Measurements from ENCODE around the gene HES3.

- TF ChIP-seq CTCF (conservative IDR thresholded peaks at IDR 0.05; ENCODE audit: low read depth, low read length) (no peak), EZH2 (IDR thresholded peaks at IDR 0.05; ENCODE audit: borderline replicate concordance, low read depth, low read length, poor library complexity, severe bottlenecking) (no peak)
Measured at GRCh38 chr1:6269296-6269695, 25.3 kb downstream of the HES3 start.
